Measurements from ENCODE around the gene OXSM. TPM values are rescaled to one million over a fixed set of nuclear protein-coding genes. Genes with fewer than 3 reads are reported as not detected.

The OXSM gene
- polyA plus RNA-seq, 1 donor (not counting 4 experiments of a cell fraction or from before 2014, with no cell fraction given) = 31.6 TPM

GRCh38 chr3:25747033-25747432, 42.9 kb upstream of the OXSM start:
- no peak overlapping the region for H3K4me3 ChIP-seq (ENCODE audit: control insufficient read depth in 2 of 3, extremely low read depth in 1 of 3, insufficient read depth in 2 of 3, low read depth in 1 of 3, low read length in 3 of 3)
- no peak overlapping the region for H3K9ac ChIP-seq (ENCODE audit: control insufficient read depth, extremely low read depth, insufficient read depth, low read length)
- TF ChIP-seq EZH2 (IDR thresholded peaks at IDR 0.05; ENCODE audit: low read length) (no peak), CTCF (optimal IDR thresholded peaks at IDR 0.05 in 1 of 3, IDR thresholded peaks at IDR 0.05 in 1 of 3, conservative IDR thresholded peaks at IDR 0.05 in 1 of 3; ENCODE audit: extremely low read depth in 1 of 3, insufficient read depth in 2 of 3, low read length in 3 of 3) (no peak)
- no peaks in the 10 kb centered on the region for H3K9me3 ChIP-seq (ENCODE audit: control insufficient read depth, low read depth, low read length)
- H3K79me2 ChIP-seq (ENCODE audit: control insufficient read depth, insufficient read depth, low read length) = no peaks in the 10 kb centered on the region
- no peak overlapping the region for H3K4me2 ChIP-seq (ENCODE audit: control insufficient read depth, extremely low read depth, insufficient read depth, low read depth, low read length)
- H4K20me1 ChIP-seq (ENCODE audit: control insufficient read depth, extremely low read depth, insufficient read depth, low read length) = no peaks in the 10 kb centered on the region
- H3K4me1 ChIP-seq (ENCODE audit: control insufficient read depth, extremely low read depth, insufficient read depth, low read length) = peaks cover 12% of the 10 kb centered on the region
- dilution Hi-C loops (cut with MboI; ENCODE audit: extremely low pct_ligation_motif_present, low sequenced_read_pairs) = no loop called here
- no peak overlapping the region for H3K27ac ChIP-seq (ENCODE audit: control insufficient read depth, insufficient read depth, low read length)
- peaks cover 0 to 9% of the 10 kb centered on the region in 2 experiments for H3K36me3 ChIP-seq (ENCODE audit: control insufficient read depth in 2 of 2, extremely low read depth in 1 of 2, insufficient read depth in 2 of 2, low read length in 2 of 2)
- no peak overlapping the region for H2AFZ ChIP-seq (ENCODE audit: control insufficient read depth, low read length)
- peak; percentile 21 for DNase-seq (ENCODE audit: low read depth, low spot score)
- FAIRE-seq = no peak
- H3K9me1 ChIP-seq (ENCODE audit: control insufficient read depth, extremely low read depth, insufficient read depth, low read length) = no peaks in the 10 kb centered on the region
- H3K27me3 ChIP-seq (ENCODE audit: control insufficient read depth, extremely low read depth, insufficient read depth, low read length) = no peaks in the 10 kb centered on the region

- dilution Hi-C loops (cut with MboI; ENCODE audit: extremely low pct_ligation_motif_present, low sequenced_read_pairs) = no loop called here
- Histone ChIP-seq H3K9me1 (ENCODE audit: control insufficient read depth, extremely low read depth, insufficient read depth, low read length) (no peaks in the 10 kb centered on the region), H3K27ac (ENCODE audit: control insufficient read depth, insufficient read depth, low read length) (no peak overlapping the region), H3K36me3 (ENCODE audit: control insufficient read depth in 2 of 2, extremely low read depth in 1 of 2, insufficient read depth in 2 of 2, low read length in 2 of 2) (peaks cover 0 to 9% of the 10 kb centered on the region in 2 experiments), H3K4me1 (ENCODE audit: control insufficient read depth, extremely low read depth, insufficient read depth, low read length) (peaks cover 12% of the 10 kb centered on the region), H3K9ac (ENCODE audit: control insufficient read depth, extremely low read depth, insufficient read depth, low read length) (no peak overlapping the region), H2AFZ (ENCODE audit: control insufficient read depth, low read length) (no peak overlapping the region), H3K27me3 (ENCODE audit: control insufficient read depth, extremely low read depth, insufficient read depth, low read length) (no peaks in the 10 kb centered on the region), H3K9me3 (ENCODE audit: control insufficient read depth, low read depth, low read length) (no peaks in the 10 kb centered on the region), H3K4me2 (ENCODE audit: control insufficient read depth, extremely low read depth, insufficient read depth, low read depth, low read length) (no peak overlapping the region), H4K20me1 (ENCODE audit: control insufficient read depth, extremely low read depth, insufficient read depth, low read length) (no peaks in the 10 kb centered on the region), H3K4me3 (ENCODE audit: control insufficient read depth in 2 of 3, extremely low read depth in 1 of 3, insufficient read depth in 2 of 3, low read depth in 1 of 3, low read length in 3 of 3) (no peak overlapping the region), H3K79me2 (ENCODE audit: control insufficient read depth, insufficient read depth, low read length) (no peaks in the 10 kb centered on the region)
- no peak for TF ChIP-seq EZH2 (IDR thresholded peaks at IDR 0.05; ENCODE audit: low read length)
- no peak for TF ChIP-seq CTCF (optimal IDR thresholded peaks at IDR 0.05 in 1 of 3, IDR thresholded peaks at IDR 0.05 in 1 of 3, conservative IDR thresholded peaks at IDR 0.05 in 1 of 3; ENCODE audit: extremely low read depth in 1 of 3, insufficient read depth in 2 of 3, low read length in 3 of 3)
- FAIRE-seq (no peak), DNase-seq (ENCODE audit: low read depth, low spot score) (no peak)
Observed at GRCh38 chr3:25748189-25748588, 41.7 kb upstream of the OXSM start.

Data from keratinocyte (primary cell).